ENCODE data around the gene MAD2L2.

Gene MAD2L2

GRCh38 chr1:11704691-11705475 lies 23.9 kb upstream of the MAD2L2 start:
- no peak for DNase-seq (ENCODE audit: low read depth)

DNA sequence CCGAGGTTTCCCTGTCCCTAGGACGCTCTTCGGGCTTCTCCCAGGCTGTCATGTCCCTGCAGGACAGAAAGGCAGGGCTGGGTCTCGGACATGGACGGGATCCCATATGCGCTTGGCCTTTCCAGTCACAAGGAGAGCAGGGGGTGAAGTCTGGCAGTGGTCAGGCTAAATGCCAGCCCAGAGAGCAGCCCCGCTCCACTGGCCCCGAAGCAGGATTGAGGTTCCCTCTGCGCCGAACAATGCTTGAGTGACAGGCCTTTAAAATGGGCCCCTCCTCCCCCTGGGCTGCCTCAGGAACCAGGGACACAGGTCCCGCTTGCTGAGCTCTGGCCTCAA lies 23.2 kb upstream of the MAD2L2 start:
- DNase-seq (ENCODE audit: low read depth): no peak

DNA sequence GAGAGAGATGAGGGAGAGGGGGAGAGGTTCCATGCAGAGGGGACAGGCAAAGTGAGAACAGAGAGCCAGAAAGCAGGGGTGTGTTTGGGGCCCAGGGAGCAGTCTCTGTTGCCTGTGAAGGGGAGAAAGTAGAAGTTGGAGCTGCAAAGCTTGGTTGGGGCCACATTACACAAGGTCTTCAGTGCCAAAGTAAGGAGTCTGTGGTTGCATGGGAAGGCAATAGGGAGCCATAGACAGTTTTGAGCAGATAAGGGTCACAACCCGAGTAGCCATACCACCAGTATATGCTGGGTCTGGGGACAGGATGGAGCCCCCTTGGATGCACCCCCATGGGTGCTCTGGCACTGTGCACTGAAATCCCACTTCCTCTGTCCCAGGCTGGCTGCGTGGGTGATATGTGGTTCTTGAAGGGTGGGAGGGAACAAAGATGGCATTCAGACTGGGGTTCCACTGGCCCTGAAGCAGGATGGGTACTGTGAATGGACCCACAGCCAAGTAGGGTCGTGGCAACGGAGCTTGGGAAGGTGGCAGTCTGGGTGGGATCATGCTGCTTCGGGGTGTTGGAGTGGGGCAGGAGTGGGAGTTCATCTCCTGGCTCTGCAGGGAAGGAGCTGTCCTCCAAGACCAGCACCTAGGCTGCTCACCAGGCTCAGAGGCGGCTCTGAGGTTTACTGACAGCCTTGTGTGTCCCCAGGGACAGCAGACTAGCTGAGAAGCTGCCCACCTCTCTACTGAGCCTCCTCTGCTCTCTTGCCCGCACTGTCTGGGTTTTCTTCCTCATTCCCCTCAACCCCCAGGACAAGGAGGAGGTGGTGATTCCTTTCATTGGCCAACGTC lies 22.6 kb upstream of the MAD2L2 start:
- no peak for DNase-seq (ENCODE audit: low read depth)

DNA sequence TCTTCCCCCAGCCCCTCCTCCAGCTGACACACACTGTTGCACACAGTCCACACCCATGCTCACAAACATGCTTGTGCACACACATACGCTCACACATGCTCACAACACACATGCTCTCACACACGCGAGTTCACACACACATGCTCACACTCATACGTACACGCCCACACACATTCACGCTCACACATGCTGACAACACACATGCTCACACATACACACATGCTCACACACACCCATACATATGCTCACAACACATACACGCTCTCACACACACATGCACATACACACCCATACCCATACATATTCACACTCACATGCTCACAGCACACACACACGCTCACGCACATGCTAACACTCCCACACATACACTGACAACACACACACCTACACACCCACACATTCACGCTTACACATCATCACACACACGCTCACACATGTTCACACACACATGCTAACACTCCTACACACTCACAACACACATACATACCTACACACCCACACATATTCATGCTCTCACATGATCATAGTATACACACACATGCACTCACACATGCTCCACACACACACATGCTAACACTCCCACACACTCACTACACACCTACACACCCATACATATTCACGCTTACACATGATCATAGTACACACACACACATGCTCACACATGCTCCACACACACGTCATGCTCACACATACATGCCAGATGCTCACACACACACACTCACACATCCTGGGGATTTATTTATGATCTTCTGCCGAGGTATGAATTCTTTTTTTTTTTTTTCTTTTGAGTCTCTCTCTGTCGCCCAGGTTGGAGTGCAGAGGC lies 21.2 kb upstream of the MAD2L2 start:
- no peak for DNase-seq (ENCODE audit: low read depth)

- DNase-seq (ENCODE audit: low read depth): no peak
Measured at GRCh38 chr1:11701551-11701961, 20.6 kb upstream of the MAD2L2 start.

DNA sequence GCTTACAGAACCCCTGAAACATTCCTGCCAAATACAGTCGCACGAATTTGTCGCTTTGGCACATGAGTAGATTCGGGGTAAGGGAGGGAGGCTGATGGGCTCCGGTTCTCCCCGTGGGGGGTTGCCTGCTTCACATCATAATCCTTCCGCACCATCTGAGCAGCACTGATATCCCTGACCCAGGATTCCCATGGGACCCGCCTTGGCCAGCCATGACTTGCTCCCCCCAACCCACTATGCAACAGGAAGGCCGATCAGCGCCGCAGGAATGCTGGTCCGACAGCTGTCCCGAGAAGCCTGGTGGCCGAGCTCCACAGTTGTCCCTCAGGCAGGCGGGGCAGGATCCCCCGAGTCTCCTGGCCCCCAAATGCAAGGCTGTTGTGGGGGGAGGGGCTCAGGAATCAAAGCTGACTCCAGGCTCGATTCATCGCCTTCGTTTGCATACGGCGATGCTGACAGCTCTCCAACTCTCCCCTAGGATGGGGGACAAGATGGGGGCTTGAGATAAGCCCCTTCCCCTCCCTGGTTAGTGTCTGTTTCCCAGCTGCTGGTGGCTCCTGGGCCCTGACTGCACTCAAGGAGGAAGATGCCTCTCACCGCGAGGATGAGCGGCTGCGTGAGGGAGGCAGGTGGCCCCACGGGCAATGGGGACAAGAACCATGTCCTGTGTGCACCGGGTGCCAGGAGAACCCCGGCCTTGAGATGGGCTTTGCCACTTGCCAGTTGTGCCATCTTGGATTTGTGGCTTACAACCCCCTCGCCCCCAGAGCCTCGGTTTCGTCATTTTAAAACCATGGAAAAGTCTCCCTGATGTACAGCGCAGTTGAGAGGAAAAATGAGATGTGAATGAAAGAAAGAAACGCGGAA lies 19.9 kb upstream of the MAD2L2 start:
- DNase-seq (ENCODE audit: low read depth): no peak

DNA sequence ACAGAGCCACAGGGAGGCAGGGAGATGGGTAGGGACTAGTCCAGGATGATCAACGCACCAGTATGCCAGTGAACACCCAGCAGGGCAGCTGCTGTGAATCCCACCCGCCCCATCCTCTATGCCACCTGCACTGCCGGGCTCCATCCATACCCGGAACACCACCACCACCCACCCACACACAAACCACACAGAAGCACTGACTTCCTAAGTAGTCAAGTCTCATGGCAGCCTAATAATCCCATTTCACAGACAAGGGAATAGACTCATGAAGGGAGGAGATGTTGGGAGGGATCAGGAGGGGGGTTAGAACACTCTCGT lies 16.9 kb upstream of the MAD2L2 start:
- DNase-seq (ENCODE audit: low read depth): no peak

DNA sequence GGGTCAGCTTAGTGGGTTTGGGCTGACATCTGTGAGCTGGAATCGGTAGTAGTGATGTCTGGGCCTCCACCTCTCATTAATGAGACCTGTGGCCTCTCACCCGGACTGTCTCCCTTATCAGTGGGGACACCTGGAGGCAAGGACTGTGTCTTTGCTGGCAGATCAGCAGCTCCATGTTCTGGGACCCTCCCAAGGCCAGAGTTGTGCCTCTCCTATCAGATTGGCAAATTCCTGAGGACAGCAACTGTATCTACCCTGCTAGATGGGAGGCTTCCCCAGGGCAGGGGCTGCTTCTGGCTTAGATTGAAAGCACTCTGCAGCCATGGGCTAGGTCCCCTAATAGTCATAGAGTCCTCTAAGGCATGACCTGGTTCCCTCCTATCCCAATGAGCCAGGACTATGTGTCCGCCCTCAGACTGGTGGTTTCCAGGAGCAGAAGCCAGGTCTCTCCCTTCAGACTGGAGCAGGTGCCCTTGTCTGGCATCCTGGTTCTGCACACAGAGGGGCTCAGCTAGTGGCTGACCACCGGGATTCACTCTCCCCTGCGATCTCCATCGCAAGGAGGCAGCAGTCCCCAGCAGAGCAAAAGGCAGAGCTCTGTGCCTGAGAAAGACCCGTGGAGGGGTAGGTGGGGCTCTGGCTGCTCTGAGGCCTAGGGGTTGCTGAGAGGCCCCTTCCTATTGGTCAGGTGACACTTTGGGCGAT lies 16.4 kb upstream of the MAD2L2 start:
- no peak for DNase-seq (ENCODE audit: low read depth)

GRCh38 chr1:11695861-11696260 lies 14.9 kb upstream of the MAD2L2 start:
- DNase-seq (ENCODE audit: low read depth): no peak

- DNase-seq (ENCODE audit: low read depth): no peak
Measured at GRCh38 chr1:11693917-11694316, 13.0 kb upstream of the MAD2L2 start.

GRCh38 chr1:11693024-11693590 lies 12.2 kb upstream of the MAD2L2 start:
- peak; percentile 35 for DNase-seq (ENCODE audit: low read depth)

DNA sequence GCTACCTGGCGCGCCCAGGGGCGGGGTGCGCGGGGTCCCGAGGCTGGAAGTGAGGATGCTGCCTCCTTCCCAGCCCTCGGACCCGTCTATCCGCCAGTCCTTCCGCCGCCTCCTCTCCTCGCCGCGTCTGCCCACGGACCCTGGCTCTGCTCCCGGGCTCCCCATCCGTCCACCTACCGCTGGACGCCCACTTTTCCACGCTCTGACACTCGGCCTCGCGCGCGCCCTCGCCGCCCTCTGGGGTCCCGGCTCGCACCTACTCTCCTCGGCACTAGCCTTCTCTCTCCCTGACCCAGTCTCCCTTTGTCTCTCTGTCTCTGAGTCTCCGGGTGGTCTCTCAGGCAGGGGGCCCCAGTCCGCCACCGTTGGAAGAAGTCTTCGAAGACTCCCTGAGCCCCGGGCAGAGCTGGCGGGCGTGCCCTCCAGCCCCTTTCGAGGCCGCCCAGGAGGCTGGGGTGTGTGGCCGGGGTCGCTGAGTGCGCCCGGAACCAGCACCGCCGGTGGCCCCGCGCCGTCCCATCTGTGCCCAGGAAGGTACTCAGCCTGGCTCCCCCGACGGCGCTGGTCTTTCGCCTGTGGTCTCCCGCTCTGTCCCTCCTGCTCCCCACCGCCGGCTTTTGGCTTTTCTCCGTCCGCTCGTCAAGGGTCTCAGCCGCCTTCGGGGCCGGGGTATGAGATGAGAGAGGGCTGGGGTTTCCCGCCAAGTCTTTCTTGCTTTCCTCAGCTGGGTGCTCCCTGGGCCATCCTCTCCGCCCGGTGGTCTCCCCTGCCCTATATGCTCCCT lies 11.2 kb upstream of the MAD2L2 start:
- DNase-seq (ENCODE audit: low read depth): no peak

GRCh38 chr1:11691302-11691914 lies 10.5 kb upstream of the MAD2L2 start, which contains the start of gene DRAXIN:
DRAXIN (plus strand) TSS chr1:11691710; CDS start chr1:11706259, 14,549 bp downstream.
- no peak for DNase-seq (ENCODE audit: low read depth)

GRCh38 chr1:11690397-11691301 lies 9.7 kb upstream of the MAD2L2 start:
- DNase-seq (ENCODE audit: low read depth): no peak

GRCh38 chr1:11688506-11688905 lies 7.6 kb upstream of the MAD2L2 start:
- DNase-seq (ENCODE audit: low read depth): no peak

DNA sequence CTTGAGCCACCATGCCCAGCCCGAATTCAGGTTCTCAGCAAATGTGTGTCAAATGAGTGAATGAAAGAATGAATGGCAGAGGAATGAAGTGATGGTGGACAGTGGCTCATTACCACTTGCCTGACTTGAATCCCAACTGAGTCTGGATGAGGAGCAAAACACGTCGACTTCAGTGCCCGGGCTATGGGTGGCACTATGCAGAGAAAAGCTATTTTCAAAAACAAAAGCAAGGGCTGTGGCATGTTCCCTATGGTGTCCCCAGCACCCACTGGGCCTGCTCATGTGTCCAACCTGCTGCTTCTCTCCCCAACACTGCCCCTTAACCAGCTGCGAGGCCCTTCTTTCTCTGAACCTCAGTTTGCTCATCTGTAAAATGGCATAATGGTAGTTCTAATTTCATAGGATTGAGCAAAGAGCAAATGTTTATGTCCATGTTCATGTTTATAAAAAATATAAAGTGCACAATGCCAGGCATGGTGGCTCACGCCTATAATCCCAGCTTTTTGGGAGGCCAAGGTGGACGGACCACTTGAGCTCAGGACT lies 4.3 kb upstream of the MAD2L2 start:
- DNase-seq (ENCODE audit: low read depth): no peak

DNA sequence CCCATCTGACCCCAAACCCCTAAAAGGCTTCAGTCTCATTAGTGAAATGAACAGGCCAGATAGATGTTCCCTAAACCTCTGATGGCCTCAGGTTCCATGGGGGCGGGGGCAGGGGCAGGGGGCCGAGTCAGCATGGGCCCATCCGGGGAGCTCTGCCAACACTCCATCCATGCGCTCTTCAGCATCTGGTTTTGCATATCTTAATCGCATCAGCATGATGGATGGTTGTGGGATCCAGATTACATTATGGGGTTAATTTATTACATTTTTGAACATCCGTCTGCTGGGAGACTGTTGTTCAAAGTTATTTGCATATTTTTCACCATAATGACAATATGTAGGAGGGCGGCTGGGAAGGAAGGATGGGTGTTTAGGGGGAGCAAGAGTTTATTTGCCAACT lies 3.1 kb upstream of the MAD2L2 start:
- no peak for DNase-seq (ENCODE audit: low read depth)

- DNase-seq (ENCODE audit: low read depth): no peak
Measured at GRCh38 chr1:11682799-11683198, 1.9 kb upstream of the MAD2L2 start.

Data from non-pigmented ciliary epithelial cell (primary cell).